GM12878 (cell line): ENCODE results near the gene TBC1D1.

ENCODE experiments used
- GABPA ChIP-seq: IDR thresholded peaks from 2 replicates; pipeline ENCODE4 v1.6.1; 2014; ENCODE audit warnings: antibody characterized with exemption, low read depth, mild to moderate bottlenecking, inconsistent platforms
- PKNOX1 ChIP-seq: fragments of 450-650 bp; IDR thresholded peaks from 2 replicates; pipeline ENCODE4 v1.6.1; 2016; ENCODE audit warnings: mild to moderate bottlenecking
- POLR2A ChIP-seq: IDR thresholded peaks from 2 replicates; pipeline ENCODE4 v1.6.1; 2011; ENCODE audit warnings: low read depth, mild to moderate bottlenecking, low read length
- POLR2AphosphoS5 ChIP-seq: IDR thresholded peaks from 2 replicates; pipeline ENCODE4 v1.6.1; 2011; ENCODE audit warnings: mild to moderate bottlenecking, low read length, inconsistent platforms
- RELA ChIP-seq: fragments of 450-650 bp; IDR thresholded peaks from 2 replicates; pipeline ENCODE4 v1.8.0; 2014; ENCODE audit warnings: borderline replicate concordance; ENCODE audit not compliant: partially characterized antibody
- YY1 ChIP-seq: IDR thresholded peaks from 2 replicates; pipeline ENCODE4 v1.6.1; 2011; ENCODE audit warnings: low read depth, mild to moderate bottlenecking, low read length
- ZBTB40 ChIP-seq: fragments of 450-650 bp; IDR thresholded peaks from 2 replicates; pipeline ENCODE4 v1.6.1; 2016; ENCODE audit warnings: mild to moderate bottlenecking, moderate library complexity, borderline replicate concordance
- TF ChIP-seq, protein P1 (sequence below), 3 experiments: IDR thresholded peaks in 2 of 3; conservative IDR thresholded peaks in 1 of 3; 2 replicates each; pipeline ENCODE4 v1.5.1; 2011; ENCODE audit warnings: low read depth in 3 of 3, low read length in 3 of 3, mild to moderate bottlenecking in 3 of 3, control low read depth in 2 of 3, moderate library complexity in 2 of 3, inconsistent platforms in 1 of 3, mixed read lengths in 1 of 3; ENCODE audit not compliant: control insufficient read depth in 2 of 3, insufficient read depth in 1 of 3; ENCODE audit errors: extremely low read depth in 1 of 3
- TF ChIP-seq, protein P2 (sequence below): IDR thresholded peaks from 2 replicates; pipeline ENCODE4 v1.6.1; 2012; ENCODE audit warnings: mild to moderate bottlenecking, low read depth, low read length

DNA sequence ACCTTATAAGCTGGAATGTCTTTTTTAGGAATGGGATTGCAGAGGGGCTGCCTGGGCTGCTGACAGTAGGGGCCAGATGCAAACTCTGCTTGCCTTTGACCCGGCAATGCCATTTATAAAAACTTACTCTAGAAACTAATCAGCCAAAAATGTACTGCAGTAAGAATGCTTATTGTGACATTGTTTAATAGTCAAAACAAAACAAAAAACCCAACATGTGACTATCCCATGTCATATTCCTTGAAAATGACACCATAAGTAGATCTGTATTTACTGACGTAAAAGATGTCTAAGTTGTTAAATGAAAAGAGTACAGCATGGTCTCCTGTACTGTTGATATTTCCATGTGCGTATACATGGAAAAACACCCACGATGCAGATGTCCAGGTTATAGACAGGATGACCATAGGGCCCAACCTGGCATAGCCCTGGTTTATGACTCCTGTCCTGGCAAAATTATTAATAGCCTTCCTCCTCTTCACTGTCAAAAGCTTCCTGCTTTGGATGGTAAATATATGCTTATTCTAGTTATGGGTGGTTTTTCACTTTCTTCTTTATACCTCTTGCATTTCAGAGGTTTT lies 208.2 kb downstream of the TBC1D1 start:
- TF ChIP-seq, protein P1, sequence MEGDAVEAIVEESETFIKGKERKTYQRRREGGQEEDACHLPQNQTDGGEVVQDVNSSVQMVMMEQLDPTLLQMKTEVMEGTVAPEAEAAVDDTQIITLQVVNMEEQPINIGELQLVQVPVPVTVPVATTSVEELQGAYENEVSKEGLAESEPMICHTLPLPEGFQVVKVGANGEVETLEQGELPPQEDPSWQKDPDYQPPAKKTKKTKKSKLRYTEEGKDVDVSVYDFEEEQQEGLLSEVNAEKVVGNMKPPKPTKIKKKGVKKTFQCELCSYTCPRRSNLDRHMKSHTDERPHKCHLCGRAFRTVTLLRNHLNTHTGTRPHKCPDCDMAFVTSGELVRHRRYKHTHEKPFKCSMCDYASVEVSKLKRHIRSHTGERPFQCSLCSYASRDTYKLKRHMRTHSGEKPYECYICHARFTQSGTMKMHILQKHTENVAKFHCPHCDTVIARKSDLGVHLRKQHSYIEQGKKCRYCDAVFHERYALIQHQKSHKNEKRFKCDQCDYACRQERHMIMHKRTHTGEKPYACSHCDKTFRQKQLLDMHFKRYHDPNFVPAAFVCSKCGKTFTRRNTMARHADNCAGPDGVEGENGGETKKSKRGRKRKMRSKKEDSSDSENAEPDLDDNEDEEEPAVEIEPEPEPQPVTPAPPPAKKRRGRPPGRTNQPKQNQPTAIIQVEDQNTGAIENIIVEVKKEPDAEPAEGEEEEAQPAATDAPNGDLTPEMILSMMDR (IDR thresholded peaks at IDR 0.05 in 2 of 3, conservative IDR thresholded peaks at IDR 0.05 in 1 of 3; ENCODE audit: control insufficient read depth in 2 of 3, extremely low read depth in 1 of 3, insufficient read depth in 1 of 3, low read depth in 3 of 3, low read length in 3 of 3): no peak
- TF ChIP-seq, protein P2, sequence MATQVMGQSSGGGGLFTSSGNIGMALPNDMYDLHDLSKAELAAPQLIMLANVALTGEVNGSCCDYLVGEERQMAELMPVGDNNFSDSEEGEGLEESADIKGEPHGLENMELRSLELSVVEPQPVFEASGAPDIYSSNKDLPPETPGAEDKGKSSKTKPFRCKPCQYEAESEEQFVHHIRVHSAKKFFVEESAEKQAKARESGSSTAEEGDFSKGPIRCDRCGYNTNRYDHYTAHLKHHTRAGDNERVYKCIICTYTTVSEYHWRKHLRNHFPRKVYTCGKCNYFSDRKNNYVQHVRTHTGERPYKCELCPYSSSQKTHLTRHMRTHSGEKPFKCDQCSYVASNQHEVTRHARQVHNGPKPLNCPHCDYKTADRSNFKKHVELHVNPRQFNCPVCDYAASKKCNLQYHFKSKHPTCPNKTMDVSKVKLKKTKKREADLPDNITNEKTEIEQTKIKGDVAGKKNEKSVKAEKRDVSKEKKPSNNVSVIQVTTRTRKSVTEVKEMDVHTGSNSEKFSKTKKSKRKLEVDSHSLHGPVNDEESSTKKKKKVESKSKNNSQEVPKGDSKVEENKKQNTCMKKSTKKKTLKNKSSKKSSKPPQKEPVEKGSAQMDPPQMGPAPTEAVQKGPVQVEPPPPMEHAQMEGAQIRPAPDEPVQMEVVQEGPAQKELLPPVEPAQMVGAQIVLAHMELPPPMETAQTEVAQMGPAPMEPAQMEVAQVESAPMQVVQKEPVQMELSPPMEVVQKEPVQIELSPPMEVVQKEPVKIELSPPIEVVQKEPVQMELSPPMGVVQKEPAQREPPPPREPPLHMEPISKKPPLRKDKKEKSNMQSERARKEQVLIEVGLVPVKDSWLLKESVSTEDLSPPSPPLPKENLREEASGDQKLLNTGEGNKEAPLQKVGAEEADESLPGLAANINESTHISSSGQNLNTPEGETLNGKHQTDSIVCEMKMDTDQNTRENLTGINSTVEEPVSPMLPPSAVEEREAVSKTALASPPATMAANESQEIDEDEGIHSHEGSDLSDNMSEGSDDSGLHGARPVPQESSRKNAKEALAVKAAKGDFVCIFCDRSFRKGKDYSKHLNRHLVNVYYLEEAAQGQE: no peak
- TF ChIP-seq ZBTB40 (no peak), PKNOX1 (no peak), GABPA (no peak), RELA (no peak), YY1 (no peak), POLR2AphosphoS5 (no peak), POLR2A (no peak)
